H1 (cell line): ENCODE measurements around the gene SCAPER. TPM values are rescaled to one million over a fixed set of nuclear protein-coding genes. Genes with fewer than 3 reads are reported as not detected.

Experiments used
- CTCF ChIA-PET: fragments of 300-600 bp; sonication (Branson Sonifier 250); formaldehyde crosslinking; loops from one replicate; lab custom pipeline; 2021; ENCODE audit not compliant: partially characterized antibody; lab: Charles Lee
- POLR2A ChIA-PET: fragments of 300-600 bp; sonication (Branson Sonifier 250); formaldehyde crosslinking; loops from one replicate; lab custom pipeline; 2021; ENCODE audit warnings: inconsistent platforms; ENCODE audit not compliant: partially characterized antibody; lab: Charles Lee
- DNase-seq, 2 experiments: peaks; one replicate each; pipeline versions ENCODE4 v3.0.0 to v3.0.0-alpha.2; 2010 to 2022; ENCODE audit warnings: low spot score in 2 of 2, low read depth in 1 of 2, mixed read lengths in 1 of 2
- FAIRE-seq: peaks from 2 replicates; lab custom pipeline; 2011; peaks lifted over from hg19 to GRCh38; lab: Jason Lieb, UNC
- H2AFZ ChIP-seq: 2 replicates; pipeline ENCODE4 v1.8.1; 2012; ENCODE audit warnings: low read length, inconsistent platforms
- H2AK5ac ChIP-seq: 2 replicates; pipeline ENCODE4 v1.6.1; 2013; ENCODE audit warnings: low read depth, low read length
- H2BK120ac ChIP-seq: replicated peaks from 2 replicates; pipeline ENCODE3; 2013; ENCODE audit warnings: low read depth, low read length, inconsistent platforms
- H2BK12ac ChIP-seq: 2 replicates; pipeline ENCODE4 v1.6.1; 2013; ENCODE audit warnings: low read depth, low read length
- H2BK15ac ChIP-seq: 2 replicates; pipeline ENCODE4 v1.6.1; 2013; ENCODE audit warnings: low read length
- H2BK20ac ChIP-seq: 2 replicates; pipeline ENCODE4 v1.6.1; 2013; ENCODE audit warnings: low read length
- H2BK5ac ChIP-seq: 2 replicates; pipeline ENCODE4 v1.6.1; 2013; ENCODE audit warnings: low read depth, low read length
- H3K14ac ChIP-seq: 2 replicates; pipeline ENCODE4 v1.6.1; 2013; ENCODE audit warnings: inconsistent platforms; ENCODE audit not compliant: insufficient read length
- H3K18ac ChIP-seq: 2 replicates; pipeline ENCODE4 v1.6.1; 2013; ENCODE audit warnings: low read length; ENCODE audit errors: extremely low read depth
- H3K23ac ChIP-seq: 2 replicates; pipeline ENCODE4 v1.6.1; 2013; ENCODE audit warnings: inconsistent platforms; ENCODE audit not compliant: insufficient read length
- H3K23me2 ChIP-seq: 2 replicates; pipeline ENCODE4 v1.6.1; 2013; ENCODE audit warnings: low read depth, low read length
- H3K27ac ChIP-seq: 2 replicates; pipeline ENCODE4 v1.6.1; 2011; ENCODE audit warnings: low read depth, low read length, inconsistent platforms
- H3K27me3 ChIP-seq, 4 experiments: replicated peaks in 1 of 4; 1 replicate in 1 of 4; 2 replicates in 3 of 4; pipeline versions ENCODE4 v1.6.1 to v1.8.1; 2011 to 2013; ENCODE audit warnings: low read length in 3 of 4, mild to moderate bottlenecking in 3 of 4, inconsistent platforms in 2 of 4, mixed read lengths in 2 of 4, moderate library complexity in 1 of 4; ENCODE audit not compliant: control insufficient read depth in 3 of 4, insufficient read depth in 3 of 4; ENCODE audit errors: extremely low read depth in 1 of 4
- H3K36me3 ChIP-seq, 4 experiments: 2 replicates each; pipeline versions ENCODE4 v1.6.1 to v1.8.1; 2011 to 2013; ENCODE audit warnings: mild to moderate bottlenecking in 4 of 4, low read length in 3 of 4, moderate library complexity in 2 of 4, control low read depth in 1 of 4, inconsistent platforms in 1 of 4; ENCODE audit not compliant: insufficient read depth in 4 of 4, control insufficient read depth in 2 of 4
- H3K4ac ChIP-seq: replicated peaks from 2 replicates; pipeline ENCODE3; 2013; ENCODE audit warnings: low read length, low read depth, mixed read lengths, inconsistent platforms; ENCODE audit not compliant: insufficient read length
- H3K4me1 ChIP-seq, 4 experiments: replicated peaks in 1 of 4; 1 replicate in 1 of 4; 2 replicates in 3 of 4; pipeline versions ENCODE4 v1.6.1 to v1.8.1; 2011 to 2013; ENCODE audit warnings: low read length in 3 of 4, inconsistent platforms in 2 of 4, mixed read lengths in 1 of 4; ENCODE audit not compliant: insufficient read depth in 4 of 4, control insufficient read depth in 3 of 4
- H3K4me2 ChIP-seq, 2 experiments: 2 replicates each; pipeline versions ENCODE4 v1.6.1 to v1.8.1; 2011 to 2013; ENCODE audit warnings: low read depth in 2 of 2, low read length in 2 of 2, control low read depth in 1 of 2, inconsistent platforms in 1 of 2, mild to moderate bottlenecking in 1 of 2; ENCODE audit not compliant: insufficient read depth in 1 of 2
- H3K4me3 ChIP-seq, 4 experiments: fragments of 200-600, 300-600 bp in 1 of 4; sonication (generic), shearing (Covaris generic), sonication (Bioruptor Twin) in 1 of 4; 2 replicates each; pipeline versions ENCODE4 v1.5.1 to v1.8.1; 2011 to 2016; ENCODE audit warnings: low read length in 4 of 4, low read depth in 3 of 4, control low read depth in 2 of 4, inconsistent platforms in 2 of 4, mild to moderate bottlenecking in 2 of 4, mixed read lengths in 1 of 4, moderate library complexity in 1 of 4; ENCODE audit not compliant: insufficient read depth in 2 of 4; ENCODE audit errors: extremely low read depth in 1 of 4
- H3K56ac ChIP-seq: replicated peaks from 2 replicates; pipeline ENCODE3; 2013; ENCODE audit warnings: low read depth, mild to moderate bottlenecking, mixed read lengths, low read length, inconsistent platforms; ENCODE audit not compliant: insufficient read length
- H3K79me1 ChIP-seq: 2 replicates; pipeline ENCODE4 v1.6.1; 2013; ENCODE audit warnings: low read depth, low read length, control low read depth
- H3K79me2 ChIP-seq, 2 experiments: 2 replicates each; pipeline versions ENCODE4 v1.6.1 to v1.8.1; 2012 to 2013; ENCODE audit warnings: low read length in 2 of 2, mild to moderate bottlenecking in 2 of 2, inconsistent platforms in 1 of 2; ENCODE audit not compliant: insufficient read depth in 2 of 2, control insufficient read depth in 1 of 2
- H3K9ac ChIP-seq, 4 experiments: replicated peaks in 1 of 4; 1 replicate in 1 of 4; 2 replicates in 3 of 4; pipeline versions ENCODE4 v1.6.1 to v1.8.1; 2011 to 2013; ENCODE audit warnings: low read depth in 3 of 4, low read length in 3 of 4, control low read depth in 2 of 4, mild to moderate bottlenecking in 2 of 4, moderate library complexity in 2 of 4, inconsistent platforms in 1 of 4; ENCODE audit errors: extremely low read depth in 1 of 4
- H3K9me3 ChIP-seq, 2 experiments: 2 replicates each; pipeline versions ENCODE4 v1.6.1 to v1.8.1; 2012 to 2013; ENCODE audit warnings: mild to moderate bottlenecking in 2 of 2, moderate library complexity in 2 of 2, control low read depth in 1 of 2, inconsistent platforms in 1 of 2, low read depth in 1 of 2, low read length in 1 of 2, mixed read lengths in 1 of 2; ENCODE audit not compliant: insufficient read depth in 2 of 2
- H4K20me1 ChIP-seq, 2 experiments: replicated peaks in 1 of 2; 2 replicates each; pipeline versions ENCODE3 to v1.8.1; 2011 to 2013; ENCODE audit warnings: inconsistent platforms in 2 of 2, low read length in 2 of 2, mild to moderate bottlenecking in 1 of 2; ENCODE audit not compliant: insufficient read depth in 2 of 2, control insufficient read depth in 1 of 2
- H4K5ac ChIP-seq: 2 replicates; pipeline ENCODE4 v1.6.1; 2013; ENCODE audit warnings: low read length, low read depth, mixed read lengths, inconsistent platforms; ENCODE audit not compliant: insufficient read length
- H4K8ac ChIP-seq: 2 replicates; pipeline ENCODE4 v1.8.0; 2013; ENCODE audit warnings: mild to moderate bottlenecking, moderate library complexity, low read length, inconsistent platforms; ENCODE audit not compliant: insufficient read depth; ENCODE audit errors: extremely low read depth
- H4K91ac ChIP-seq: replicated peaks from 2 replicates; pipeline ENCODE3; 2013; ENCODE audit warnings: low read length, mixed read lengths, inconsistent platforms; ENCODE audit not compliant: insufficient read length
- HDAC6 ChIP-seq: IDR thresholded peaks from one replicate; pipeline ENCODE4 v1.7.1; 2012; ENCODE audit warnings: low read depth, mild to moderate bottlenecking, inconsistent platforms, low read length, moderate library complexity
- WGBS, 2 experiments: shearing (Covaris generic) in 1 of 2; methylation state at CpG; one replicate each; pipeline versions ENCODE4 v1.1.6 to v1.1.7; 2013 to 2015; ENCODE audit warnings: low lambda C conversion rate in 2 of 2, mixed read lengths in 2 of 2, inconsistent platforms in 1 of 2, low coverage in 1 of 2, missing lambda C conversion rate in 1 of 2; ENCODE audit not compliant: insufficient replicate concordance in 2 of 2, insufficient coverage in 1 of 2, insufficient read length in 1 of 2; ENCODE audit errors: extremely low coverage in 1 of 2, missing lambda C conversion rate in 1 of 2; 5-methylcytosine and 5-hydroxymethylcytosine counted together
- polyA plus RNA-seq, 7 experiments: library from polyadenylated mRNA; depleted of rRNA in 3 of 7; stranded (reverse) in 5 of 7; unstranded in 2 of 7; fragments of >200 nt in 5 of 7; fragments of 200-250 nt in 2 of 7; gene quantifications; 1 replicate in 5 of 7; 2 replicates in 1 of 7; 4 replicates in 1 of 7; pipeline versions ENCODE4 v1.2.1 to v1.2.3, GENCODE V29; 2011 to 2013; ENCODE audit warnings: missing spikeins in 2 of 7, mixed read lengths in 2 of 7
- total RNA-seq: library from RNA; stranded (reverse); fragmentation: NEBNext Ultra II Directional; extraction: Animal tissue kit (Norgen Biotek cat#: 25700); gene quantifications from 2 replicates; pipeline ENCODE4 v1.2.1, GENCODE V29; 2021

The SCAPER gene
- total and polyA plus RNA-seq, 2 of the 8 experiments (the other 6 are each of a cell fraction or from before 2014, with no cell fraction given): 1.6 to 6.8 TPM

DNA sequence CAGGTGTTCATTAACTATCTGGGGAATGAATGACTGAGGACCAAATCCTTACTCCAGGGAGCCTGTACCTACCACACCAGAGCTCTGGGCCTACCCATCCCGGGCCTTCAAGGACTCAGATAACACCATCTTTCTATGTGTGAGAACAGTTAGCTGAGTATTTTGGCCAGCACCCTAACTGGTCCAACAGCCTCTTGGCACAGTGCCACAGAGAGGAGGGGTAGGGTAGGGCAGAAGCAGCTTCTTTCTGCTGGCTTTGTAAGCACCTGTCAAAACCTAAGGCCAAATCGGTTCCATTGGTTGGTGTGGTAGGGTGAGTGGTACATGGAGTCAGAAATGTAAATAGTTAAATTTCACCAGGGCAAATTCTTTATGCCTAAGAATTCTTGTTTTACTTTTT lies 541.9 kb downstream of the SCAPER start:
- Histone ChIP-seq H3K18ac (no peak overlapping the region), H2BK20ac (no peak overlapping the region)
- no peak for FAIRE-seq

More for the DNA sequence above, 541.9 kb downstream of the SCAPER start:
- Histone ChIP-seq H3K79me2 (no peaks in the 10 kb centered on the region), H4K8ac (no peak overlapping the region), H3K4me3 (no peak overlapping the region), H2BK12ac (no peak overlapping the region), H3K23me2 (no peaks in the 10 kb centered on the region), H4K20me1 (no peaks in the 10 kb centered on the region), H4K5ac (no peak overlapping the region), H3K4me1 (no peaks in the 10 kb centered on the region), H3K4me2 (no peak overlapping the region), H3K27me3 (no peaks in the 10 kb centered on the region), H3K9me3 (no peaks in the 10 kb centered on the region), H3K56ac (no peak overlapping the region), H3K79me1 (no peaks in the 10 kb centered on the region), H3K27ac (no peak overlapping the region), H3K9ac (no peak overlapping the region), H2BK5ac (no peak overlapping the region), H2AK5ac (no peak overlapping the region), H2BK120ac (no peak overlapping the region), H4K91ac (no peak overlapping the region), H2BK15ac (no peak overlapping the region), H2AFZ (no peak overlapping the region), H3K4ac (no peak overlapping the region), H3K23ac (no peak overlapping the region), H3K14ac (no peak overlapping the region), H3K36me3 (no peaks in the 10 kb centered on the region)
- no peak for TF ChIP-seq HDAC6
- no peak for DNase-seq
- 88% methylated on average over 2 of the region's 2 CpGs; no CpG with 5 or more reads in 1 of the 2 experiments for whole genome bisulfite sequencing, 2 experiments
- CTCF ChIA-PET: interaction anchor here (1.0 kb wide), 1 partner anchor 17 kb away, joined by 3 read pairs; no protein-coding TSS in a partner anchor
- POLR2A ChIA-PET: interaction anchor here (1.7 kb wide), 1 partner anchor 28 kb away, joined by 6 read pairs; the partner anchor contains the start of gene ISL2
